Thymus (tissue), 11 donors: ENCODE results near the gene KRT40. TPM values are rescaled to one million over a fixed set of nuclear protein-coding genes. Genes with fewer than 3 reads are reported as not detected.

Experiments used
- DNase-seq, 9 donors: peaks; one replicate each; pipeline ENCODE4 v3.0.0-alpha.2; 2013; ENCODE audit warnings: low spot score in 9 of 9, low read depth in 6 of 9, missing footprints in 1 of 9
- H3K27ac ChIP-seq, 2 donors: one replicate each; pipeline ENCODE4 v1.5.1; 2013; ENCODE audit warnings: control low read depth in 1 of 2, low read depth in 1 of 2, low read length in 1 of 2, mild to moderate bottlenecking in 1 of 2, moderate library complexity in 1 of 2
- H3K27me3 ChIP-seq, 2 donors: one replicate each; pipeline ENCODE4 v1.5.1; 2013; ENCODE audit warnings: low read length in 1 of 2; ENCODE audit not compliant: control insufficient read depth in 2 of 2, insufficient read depth in 1 of 2
- H3K36me3 ChIP-seq, 2 donors: one replicate each; pipeline ENCODE4 v1.5.1; 2013; ENCODE audit warnings: low read length in 1 of 2, mild to moderate bottlenecking in 1 of 2, moderate library complexity in 1 of 2; ENCODE audit not compliant: control insufficient read depth in 2 of 2, insufficient read depth in 2 of 2
- H3K4me1 ChIP-seq, 2 donors: one replicate each; pipeline ENCODE4 v1.5.1; 2013; ENCODE audit warnings: low read length in 2 of 2; ENCODE audit not compliant: control insufficient read depth in 2 of 2, insufficient read depth in 2 of 2
- H3K4me3 ChIP-seq, 2 donors: one replicate each; pipeline ENCODE4 v1.5.1; 2013; ENCODE audit warnings: low read length in 2 of 2, control low read depth in 1 of 2, mild to moderate bottlenecking in 1 of 2
- H3K9me3 ChIP-seq, 2 donors: one replicate each; pipeline ENCODE4 v1.5.1; 2013; ENCODE audit warnings: low read length in 1 of 2, mild to moderate bottlenecking in 1 of 2; ENCODE audit not compliant: control insufficient read depth in 2 of 2, insufficient read depth in 1 of 2
- WGBS: extraction: QIAGEN DNeasy Blood & Tissue Kit; methylation state at CpG from one replicate; pipeline ENCODE4 v1.1.7; 2013; 5-methylcytosine and 5-hydroxymethylcytosine counted together
- polyA plus RNA-seq: library from polyadenylated mRNA; stranded (reverse); fragments of 200-250 nt; gene quantifications from one replicate; pipeline ENCODE4 v1.2.3, GENCODE V29; 2013
- total RNA-seq: library from RNA; stranded (reverse); fragments of 120-200 nt; gene quantifications from one replicate; pipeline ENCODE4 v1.2.4, GENCODE V29; 2013
- donor health status: healthy.

The KRT40 gene
- total and polyA plus RNA-seq, 2 donors = 0.09 to 0.11 TPM

- Histone ChIP-seq H3K27me3 (peaks cover 0 to 2% of the 10 kb centered on the region in 2 donors), H3K4me1 (no peaks in the 10 kb centered on the region), H3K4me3 (no peak overlapping the region), H3K9me3 (no peaks in the 10 kb centered on the region), H3K36me3 (no peaks in the 10 kb centered on the region), H3K27ac (no peak overlapping the region)
- DNase-seq = peak in 2 of 9 donors; percentile 4 to 10
- WGBS = 82% methylated on average over 1 of the region's 1 CpG
Measured at GRCh38 chr17:41013606-41014005, 29.5 kb upstream of the KRT40 start.

DNA sequence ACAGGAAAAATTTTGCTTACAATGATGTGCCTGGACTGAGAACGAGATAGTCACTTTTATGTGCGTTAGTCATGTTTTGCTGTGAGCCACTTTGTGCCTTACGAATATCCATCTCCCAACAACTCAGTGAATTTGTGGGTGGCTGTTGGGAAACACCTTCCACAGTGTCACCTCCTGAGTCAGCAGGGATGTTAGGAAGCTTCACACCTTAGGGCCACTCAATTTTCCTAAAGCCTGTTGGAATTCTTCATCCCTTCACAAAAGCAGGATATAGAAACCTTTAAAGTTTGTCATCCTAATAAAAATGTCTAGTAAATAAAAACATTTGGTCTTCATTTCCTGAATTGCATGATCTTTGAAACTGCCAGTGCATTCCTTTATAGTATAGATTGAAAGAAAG lies 29.1 kb upstream of the KRT40 start:
- Histone ChIP-seq H3K4me1 (no peaks in the 10 kb centered on the region), H3K36me3 (no peaks in the 10 kb centered on the region), H3K4me3 (no peak overlapping the region), H3K27ac (no peak overlapping the region), H3K9me3 (no peaks in the 10 kb centered on the region), H3K27me3 (peaks cover 0 to 2% of the 10 kb centered on the region in 2 donors)
- WGBS = 98% methylated on average over 3 of the region's 3 CpGs
- no peak for DNase-seq

DNA sequence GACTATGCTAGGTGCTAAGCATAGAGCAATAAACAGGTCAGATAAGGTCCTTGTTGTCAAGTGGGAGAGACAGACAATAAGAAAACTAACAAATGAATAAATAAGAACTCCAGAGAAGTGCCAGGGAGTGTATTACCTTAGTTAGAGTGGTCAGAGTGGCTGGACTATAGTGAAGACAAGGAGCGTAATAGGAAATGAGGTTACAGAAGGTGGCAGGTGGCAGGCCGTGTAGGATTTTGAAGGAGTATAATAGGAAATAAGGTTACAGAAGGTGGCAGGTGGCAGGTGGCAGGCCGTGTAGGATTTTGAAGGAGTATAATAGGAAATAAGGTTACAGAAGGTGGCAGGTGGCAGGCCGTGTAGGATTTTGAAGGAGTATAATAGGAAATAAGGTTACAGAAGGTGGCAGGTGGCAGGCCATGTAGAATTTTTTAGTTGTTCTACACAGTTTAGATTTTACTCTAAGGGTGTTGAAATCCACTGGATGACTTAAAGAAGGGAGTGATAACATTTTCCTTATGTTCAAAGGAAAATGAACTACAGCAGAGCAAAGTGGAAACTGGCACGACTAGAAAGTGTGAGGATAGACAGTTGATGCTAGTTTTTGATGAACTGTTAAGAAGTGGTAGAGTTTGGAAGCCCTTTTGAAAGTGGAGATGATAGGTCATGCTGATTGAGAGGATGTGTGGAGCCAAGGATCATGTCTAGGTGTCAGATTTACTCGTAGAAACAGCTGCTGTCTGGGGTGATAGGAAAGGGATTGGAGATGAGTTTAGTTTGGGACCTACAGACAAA lies 28.4 kb upstream of the KRT40 start:
- Histone ChIP-seq H3K27me3 (peaks cover 0 to 2% of the 10 kb centered on the region in 2 donors), H3K27ac (no peak overlapping the region), H3K4me3 (no peak overlapping the region), H3K36me3 (no peaks in the 10 kb centered on the region), H3K4me1 (no peaks in the 10 kb centered on the region), H3K9me3 (no peaks in the 10 kb centered on the region)
- no peak for DNase-seq
- 83% methylated on average over 6 of the region's 6 CpGs for WGBS

DNA sequence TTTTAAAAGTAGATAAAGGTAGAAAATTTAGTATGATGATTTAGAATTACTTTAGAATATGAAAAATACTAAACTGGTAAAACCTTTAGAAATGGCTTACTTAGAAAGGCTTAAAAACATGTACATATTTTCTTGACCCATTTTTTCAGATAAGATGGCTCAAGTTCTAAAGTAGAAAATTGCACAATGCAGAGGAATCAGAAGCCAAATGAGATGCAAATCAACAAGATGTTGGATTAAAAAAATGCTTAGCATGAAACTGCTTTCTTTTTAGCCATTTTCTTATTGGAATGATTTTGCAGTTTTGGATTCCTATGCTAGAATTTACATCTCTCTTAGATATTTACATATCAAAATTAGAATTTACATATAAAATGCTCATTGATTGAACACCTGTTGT lies 26.3 kb upstream of the KRT40 start:
- H3K36me3 ChIP-seq = no peaks in the 10 kb centered on the region
- H3K27me3 ChIP-seq = peaks cover 0 to 2% of the 10 kb centered on the region in 2 donors
- no peaks in the 10 kb centered on the region for H3K9me3 ChIP-seq
- no peak overlapping the region for H3K27ac ChIP-seq
- DNase-seq = no peak
- no peak overlapping the region for H3K4me3 ChIP-seq
- no peaks in the 10 kb centered on the region for H3K4me1 ChIP-seq

DNA sequence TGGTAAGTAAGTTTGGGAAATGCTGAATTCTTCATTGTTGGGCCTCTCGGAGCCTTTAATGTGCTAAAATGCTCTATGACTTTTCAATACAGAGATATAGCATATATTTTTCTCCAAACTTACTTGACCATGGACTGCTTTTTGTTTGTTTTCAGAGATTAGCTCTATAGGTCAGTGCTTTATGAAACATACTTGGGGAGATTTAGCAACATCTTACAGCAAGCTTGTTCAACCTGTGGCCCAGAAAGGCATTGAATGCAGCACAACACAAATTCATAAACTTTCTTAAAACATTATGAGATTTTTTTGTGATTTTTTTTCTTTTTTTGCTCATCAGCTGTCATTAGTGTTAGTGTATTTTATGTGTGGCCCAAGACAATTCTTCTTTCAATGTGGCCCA lies 25.8 kb upstream of the KRT40 start:
- no peak for DNase-seq
- Histone ChIP-seq H3K36me3 (no peaks in the 10 kb centered on the region), H3K4me3 (no peak overlapping the region), H3K4me1 (no peaks in the 10 kb centered on the region), H3K27me3 (peaks cover 0 to 2% of the 10 kb centered on the region in 2 donors), H3K9me3 (no peaks in the 10 kb centered on the region), H3K27ac (no peak overlapping the region)
- WGBS = 100% methylated on average over 1 of the region's 1 CpG

- no peak for DNase-seq
- Histone ChIP-seq H3K27ac (no peak overlapping the region), H3K9me3 (no peaks in the 10 kb centered on the region), H3K4me3 (no peak overlapping the region), H3K36me3 (no peaks in the 10 kb centered on the region), H3K27me3 (peaks cover 0 to 5% of the 10 kb centered on the region in 2 donors), H3K4me1 (no peaks in the 10 kb centered on the region)
- 90% methylated on average over 4 of the region's 4 CpGs for WGBS
Measured at GRCh38 chr17:41009301-41009760, 25.2 kb upstream of the KRT40 start.

DNA sequence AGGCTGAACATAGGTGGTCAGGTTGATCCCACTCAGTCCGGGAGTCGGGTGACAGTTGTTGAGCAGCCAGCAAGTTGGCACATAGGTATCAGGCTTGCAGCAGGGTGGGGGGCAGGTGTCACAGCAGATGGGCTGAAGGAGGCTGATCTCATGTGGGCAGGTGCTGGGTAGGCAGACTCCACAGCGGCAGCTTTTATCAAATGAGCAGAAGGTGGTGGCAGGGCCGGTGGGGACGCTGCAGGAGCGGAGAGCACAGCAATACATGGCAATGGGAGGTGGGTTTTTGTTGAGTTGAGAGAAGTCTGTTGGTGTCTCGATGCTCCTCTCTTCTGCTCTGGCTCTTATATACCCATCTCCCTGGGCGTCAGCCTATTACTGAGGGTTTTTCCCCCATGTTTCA lies 24.7 kb upstream of the KRT40 start, which contains the start of gene KRTAP3-1:
Gene KRTAP3-1, minus strand, starts transcription at position 318 of the 400 bp plus-strand sequence. Its CDS starts 54 bp downstream, at position 264.
- no peak for DNase-seq
- no peak within 1 kb of the TSS for H3K4me3 ChIP-seq
- WGBS = 98% methylated on average over 8 of the region's 8 CpGs
- H3K27ac ChIP-seq = no peak within 1 kb of the TSS
- no peaks in the 10 kb centered on the region for H3K4me1 ChIP-seq
- no peaks in the 10 kb centered on the region for H3K9me3 ChIP-seq
- no peaks in the 10 kb centered on the region for H3K36me3 ChIP-seq
- H3K27me3 ChIP-seq = peaks cover 0 to 5% of the 10 kb centered on the region in 2 donors

DNA sequence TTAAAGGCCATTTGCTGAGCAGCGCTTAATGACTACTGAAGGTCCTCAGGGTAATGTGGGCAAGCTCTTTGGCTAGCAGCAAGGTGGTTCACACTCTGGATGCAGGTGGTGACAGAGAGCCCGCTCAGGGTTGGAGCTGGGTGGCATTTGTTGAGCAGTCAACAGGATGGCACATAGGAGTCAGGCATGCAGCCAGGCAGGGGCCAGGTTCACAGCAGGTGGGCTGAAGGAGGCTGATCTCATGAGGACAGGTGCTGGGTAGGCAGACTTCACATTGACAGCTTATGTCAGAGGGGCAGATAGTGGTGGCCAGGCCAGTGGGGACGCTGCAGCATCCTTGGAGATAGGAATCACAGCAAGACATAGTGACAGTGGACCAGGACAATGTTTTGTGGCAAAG lies 20.3 kb upstream of the KRT40 start:
- no peaks in the 10 kb centered on the region for H3K9me3 ChIP-seq
- WGBS = 98% methylated on average over 3 of the region's 3 CpGs
- H3K4me3 ChIP-seq = no peak overlapping the region
- H3K27me3 ChIP-seq = peaks cover 0 to 5% of the 10 kb centered on the region in 2 donors
- no peaks in the 10 kb centered on the region for H3K4me1 ChIP-seq
- no peak overlapping the region for H3K27ac ChIP-seq
- H3K36me3 ChIP-seq = no peaks in the 10 kb centered on the region
- no peak for DNase-seq

DNA sequence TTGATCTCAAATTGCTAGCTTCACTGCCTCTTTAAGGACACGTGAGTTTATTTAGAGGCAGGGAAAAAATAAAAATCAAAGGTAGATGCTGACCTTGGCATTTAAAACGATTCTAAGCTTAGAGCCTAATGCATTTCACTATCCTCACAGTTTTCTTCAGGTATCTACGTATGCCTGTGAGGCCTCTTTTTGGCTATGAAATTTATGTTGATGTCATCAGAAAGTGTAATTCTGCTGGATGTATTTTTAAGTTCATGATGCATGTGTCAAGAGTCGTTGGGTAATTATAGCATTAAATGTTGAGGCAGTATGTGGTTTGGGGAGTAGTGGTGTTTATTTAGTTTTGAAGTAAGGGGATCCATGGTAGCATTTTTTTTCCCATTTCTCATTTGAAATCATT lies 19.8 kb upstream of the KRT40 start:
- H3K9me3 ChIP-seq = no peaks in the 10 kb centered on the region
- H3K36me3 ChIP-seq = no peaks in the 10 kb centered on the region
- H3K4me3 ChIP-seq = no peak overlapping the region
- peaks cover 0 to 5% of the 10 kb centered on the region in 2 donors for H3K27me3 ChIP-seq
- no peak overlapping the region for H3K27ac ChIP-seq
- 89% methylated on average over 4 of the region's 4 CpGs for WGBS
- H3K4me1 ChIP-seq = no peaks in the 10 kb centered on the region
- no peak for DNase-seq
